ENCODE results near the gene UTS2.

The UTS2 gene

GRCh38 chr1:7862211-7863060 is 9.6 kb upstream of the UTS2 start:
- no peak for DNase-seq

- DNase-seq, result no peak
Observed at GRCh38 chr1:7861452-7861851, 8.6 kb upstream of the UTS2 start.

- no peak for DNase-seq
Observed at GRCh38 chr1:7860130-7860529, 7.3 kb upstream of the UTS2 start.

- DNase-seq, result no peak
Observed at GRCh38 chr1:7859406-7859805, 6.5 kb upstream of the UTS2 start.

- no peak for DNase-seq
Observed at GRCh38 chr1:7857985-7858384, 5.1 kb upstream of the UTS2 start.

- no peak for DNase-seq
Observed at GRCh38 chr1:7857000-7857399, 4.1 kb upstream of the UTS2 start.

- DNase-seq, result no peak
Observed at GRCh38 chr1:7856345-7856744, 3.5 kb upstream of the UTS2 start.

GRCh38 chr1:7853684-7854026 is 790 bp upstream of the UTS2 start:
- DNase-seq, result no peak

GRCh38 chr1:7850786-7851185 is 2.1 kb downstream of the UTS2 start:
- DNase-seq, result no peak

- DNase-seq, result no peak
Observed at GRCh38 chr1:7847599-7847998, 5.3 kb downstream of the UTS2 start.

- no peak for DNase-seq
Observed at GRCh38 chr1:7846656-7847055, 6.2 kb downstream of the UTS2 start.

GRCh38 chr1:7845761-7846160 is 7.1 kb downstream of the UTS2 start:
- DNase-seq, result no peak

- no peak for DNase-seq
Observed at GRCh38 chr1:7842517-7842916, 10.3 kb downstream of the UTS2 start.

- DNase-seq, result no peak
Observed at GRCh38 chr1:7839526-7839925, 13.3 kb downstream of the UTS2 start.

- DNase-seq, result no peak
Observed at GRCh38 chr1:7838714-7839113, 14.2 kb downstream of the UTS2 start.

- DNase-seq, result no peak
Observed at GRCh38 chr1:7833035-7833434, 19.8 kb downstream of the UTS2 start.

GRCh38 chr1:7831458-7831857 is 21.4 kb downstream of the UTS2 start:
- no peak for DNase-seq

GRCh38 chr1:7827126-7827955 is 25.5 kb downstream of the UTS2 start:
- DNase-seq, result no peak

GRCh38 chr1:7826363-7826762 is 26.5 kb downstream of the UTS2 start:
- no peak for DNase-seq

GRCh38 chr1:7824701-7825100 is 28.2 kb downstream of the UTS2 start:
- DNase-seq, result no peak

- DNase-seq, result no peak
Observed at GRCh38 chr1:7821282-7821681, 31.6 kb downstream of the UTS2 start.

- DNase-seq, result no peak
Observed at GRCh38 chr1:7813677-7814373, 39.0 kb downstream of the UTS2 start.

- no peak for DNase-seq
Observed at GRCh38 chr1:7811476-7811875, 41.4 kb downstream of the UTS2 start.

- no peak for DNase-seq
Observed at GRCh38 chr1:7810395-7810794, 42.5 kb downstream of the UTS2 start.

All from NCI-H2107 (cell line).